GM12878 (cell line): ENCODE measurements around the gene TMEM217. TPM values are rescaled to one million over a fixed set of nuclear protein-coding genes. Genes with fewer than 3 reads are reported as not detected.

Experiments used
- ATF2 ChIP-seq: IDR thresholded peaks from 2 replicates; pipeline ENCODE4 v1.6.1; 2012; ENCODE audit warnings: low read length, inconsistent platforms
- CEBPB ChIP-seq, 2 experiments: fragments of 150-350 bp in 1 of 2; IDR thresholded peaks; 2 replicates each; pipeline ENCODE4 v1.6.1; 2012 to 2014; ENCODE audit warnings: low read depth in 2 of 2, low read length in 2 of 2, borderline replicate concordance in 1 of 2, inconsistent platforms in 1 of 2
- CHD1 ChIP-seq: IDR thresholded peaks from 2 replicates; pipeline ENCODE4 v1.6.1; 2012; ENCODE audit warnings: low read depth, low read length, improper control_type of control experiment
- CHD4 ChIP-seq: fragments of 200-600 bp; sonication (generic); IDR thresholded peaks from 2 replicates; pipeline ENCODE4 v1.6.1; 2016; ENCODE audit warnings: mild to moderate bottlenecking
- EP300 ChIP-seq, 2 experiments: fragments of 150-350 bp in 1 of 2; IDR thresholded peaks; 2 replicates each; pipeline ENCODE4 v1.6.1; 2011 to 2012; ENCODE audit warnings: low read depth in 2 of 2, low read length in 2 of 2, borderline replicate concordance in 1 of 2, improper control_type of control experiment in 1 of 2, inconsistent platforms in 1 of 2; ENCODE audit not compliant: control insufficient read depth in 1 of 2
- ESRRA ChIP-seq: IDR thresholded peaks from 2 replicates; pipeline ENCODE4 v1.6.1; 2012; ENCODE audit warnings: mild to moderate bottlenecking, low read length, improper control_type of control experiment
- FOXK2 ChIP-seq: fragments of 450-650 bp; IDR thresholded peaks from 2 replicates; pipeline ENCODE4 v1.6.1; 2017; ENCODE audit warnings: mild to moderate bottlenecking, moderate library complexity
- FOXM1 ChIP-seq: IDR thresholded peaks from 2 replicates; pipeline ENCODE4 v1.6.1; 2012; ENCODE audit warnings: low read depth, mild to moderate bottlenecking, inconsistent platforms, low read length, moderate library complexity
- GABPA ChIP-seq: IDR thresholded peaks from 2 replicates; pipeline ENCODE4 v1.6.1; 2014; ENCODE audit warnings: antibody characterized with exemption, low read depth, mild to moderate bottlenecking, inconsistent platforms
- GATAD2B ChIP-seq: fragments of 450-650 bp; conservative IDR thresholded peaks from 2 replicates; pipeline ENCODE4 v1.6.1; 2017; ENCODE audit warnings: low read depth, mild to moderate bottlenecking, moderate library complexity
- MTA3 ChIP-seq: IDR thresholded peaks from 2 replicates; pipeline ENCODE4 v1.6.1; 2012; ENCODE audit warnings: low read length, inconsistent platforms, borderline replicate concordance
- MYC ChIP-seq: IDR thresholded peaks from 2 replicates; pipeline ENCODE4 v1.6.1; 2011; ENCODE audit warnings: mild to moderate bottlenecking, low read length, moderate library complexity, inconsistent platforms; ENCODE audit not compliant: insufficient read depth, insufficient replicate concordance, insufficient read length, severe bottlenecking
- NBN ChIP-seq: fragments of 450-650 bp; IDR thresholded peaks from 2 replicates; pipeline ENCODE4 v1.6.1; 2016
- NRF1 ChIP-seq: conservative IDR thresholded peaks from 2 replicates; pipeline ENCODE4 v1.6.1; 2011; ENCODE audit warnings: mild to moderate bottlenecking, low read depth, low read length, improper control_type of control experiment
- PBX3 ChIP-seq: IDR thresholded peaks from 2 replicates; pipeline ENCODE4 v1.6.1; 2011; ENCODE audit warnings: mild to moderate bottlenecking, low read depth, low read length, moderate library complexity; ENCODE audit not compliant: insufficient replicate concordance
- POLR2A ChIP-seq: IDR thresholded peaks from 2 replicates; pipeline ENCODE4 v1.6.1; 2011; ENCODE audit warnings: low read depth, mild to moderate bottlenecking, low read length
- RAD21 ChIP-seq: IDR thresholded peaks from 2 replicates; pipeline ENCODE4 v1.6.1; 2011; ENCODE audit warnings: mild to moderate bottlenecking, low read depth, low read length, moderate library complexity; ENCODE audit not compliant: insufficient read depth
- REST ChIP-seq: IDR thresholded peaks from 2 replicates; pipeline ENCODE4 v1.6.1; 2012; ENCODE audit warnings: mild to moderate bottlenecking, low read depth, low read length
- SMARCA5 ChIP-seq: fragments of 450-650 bp; IDR thresholded peaks from 2 replicates; pipeline ENCODE4 v1.6.1; 2017; ENCODE audit warnings: mild to moderate bottlenecking
- SREBF1 ChIP-seq: IDR thresholded peaks from 2 replicates; pipeline ENCODE4 v1.6.1; 2012; ENCODE audit warnings: mild to moderate bottlenecking, low read length
- TCF12 ChIP-seq: IDR thresholded peaks from 2 replicates; pipeline ENCODE4 v1.6.1; 2011; ENCODE audit warnings: low read depth, mild to moderate bottlenecking, low read length
- USF2 ChIP-seq: IDR thresholded peaks from 2 replicates; pipeline ENCODE4 v1.6.1; 2011; ENCODE audit warnings: low read depth, low read length, improper control_type of control experiment, borderline replicate concordance
- YBX1 ChIP-seq: fragments of 450-650 bp; IDR thresholded peaks from 2 replicates; pipeline ENCODE4 v1.6.1; 2016; ENCODE audit warnings: antibody characterized with exemption
- ZNF274 ChIP-seq: IDR thresholded peaks from one replicate; pipeline ENCODE4 v1.8.0; 2011; ENCODE audit not compliant: insufficient read length, insufficient read depth
- ZZZ3 ChIP-seq: IDR thresholded peaks from 2 replicates; pipeline ENCODE4 v1.6.1; 2011; ENCODE audit warnings: low read depth; ENCODE audit not compliant: control insufficient read depth, insufficient read length
- polyA plus RNA-seq, 11 experiments: library from polyadenylated mRNA; depleted of rRNA in 4 of 11; unstranded in 6 of 11; stranded (reverse) in 5 of 11; fragments of >200 nt; fragmentation: Nextera tagmentation in 4 of 11; fragmentation: Illumina TruSeq in 1 of 11; extraction: Ambion mirVana in 4 of 11; extraction: Trizol in 1 of 11; gene quantifications; 1 replicate in 1 of 11; 2 replicates in 10 of 11; pipeline versions ENCODE4 v1.2.1 to v1.2.3, GENCODE V29; 2011 to 2016; ENCODE audit warnings: inconsistent platforms in 2 of 11, missing spikeins in 2 of 11, low read depth in 1 of 11
- total RNA-seq, 4 experiments: library from RNA; depleted of rRNA in 3 of 4; stranded (reverse); fragments of >200 nt in 3 of 4; fragmentation: Illumina TruSeq in 1 of 4; extraction: Trizol in 1 of 4; gene quantifications; 2 replicates each; pipeline versions ENCODE4 v1.2.1 to v1.2.3, GENCODE V29; 2013 to 2021

Gene TMEM217
- total and polyA plus RNA-seq, 10 of the 15 experiments (the other 5 are each of a cell fraction or from before 2014, with no cell fraction given): 1.3 to 4.5 (median 2.3) TPM

- TF ChIP-seq GABPA: no peak
- no peak for TF ChIP-seq GATAD2B
- peak; percentile 59 for TF ChIP-seq USF2
- 0 out of 2 replicates have a peak, but pooled peaks have one; percentile 72 for TF ChIP-seq CHD1
- TF ChIP-seq ZZZ3: no peak
- no peak for TF ChIP-seq NRF1
- no peak for TF ChIP-seq CEBPB (IDR thresholded peaks at IDR 0.05; ENCODE audit: borderline replicate concordance in 1 of 2, low read depth in 2 of 2, low read length in 2 of 2)
- no peak for TF ChIP-seq ESRRA
- TF ChIP-seq POLR2A: no peak
- no peak; the same call in 1 of the 2 replicates for TF ChIP-seq NBN
- TF ChIP-seq RAD21: peak; percentile 95
- TF ChIP-seq CHD4: no peak
- TF ChIP-seq ATF2: no peak
- no peak for TF ChIP-seq MYC
- TF ChIP-seq FOXM1: peak; percentile 78; the same call in 1 of the 2 replicates
- peak in 1 of 2 experiments; percentile 50; a peak in 1 of 4 replicates for TF ChIP-seq EP300 (IDR thresholded peaks at IDR 0.05; ENCODE audit: borderline replicate concordance in 1 of 2, control insufficient read depth in 1 of 2, low read depth in 2 of 2, low read length in 2 of 2)
- TF ChIP-seq MTA3: no peak
- no peak for TF ChIP-seq PBX3
- TF ChIP-seq ZNF274: no peak
- TF ChIP-seq SREBF1: no peak
- TF ChIP-seq TCF12: no peak
- no peak for TF ChIP-seq REST
- TF ChIP-seq YBX1: no peak
- TF ChIP-seq SMARCA5: no peak
- peak; percentile 94 for TF ChIP-seq FOXK2
Observed at GRCh38 chr6:37171970-37172812, 85.8 kb downstream of the TMEM217 start (continued).
